ENCODE results near the gene NKD1. TPM values are rescaled to one million over a fixed set of nuclear protein-coding genes. Genes with fewer than 3 reads are reported as not detected.

NKD1 gene
- total RNA-seq, 1 donor from 2014 or later, result 31.3 TPM

DNA sequence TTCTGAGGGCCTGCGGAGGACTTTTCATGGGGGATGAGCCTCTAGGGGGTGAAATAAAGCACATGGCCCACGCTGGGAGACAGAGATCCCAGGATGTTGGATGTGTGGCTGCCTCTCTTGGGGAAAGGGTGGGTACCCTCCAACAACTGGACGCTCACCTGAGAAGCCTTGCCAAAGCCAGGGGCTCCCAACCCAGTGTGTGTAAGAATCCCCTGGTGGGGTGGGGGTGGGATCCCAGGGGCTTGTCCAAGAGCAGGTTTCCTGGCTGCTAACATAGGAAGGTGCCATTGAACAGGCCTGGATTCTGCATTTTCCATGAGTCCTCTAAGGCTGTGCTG lies 132.3 kb downstream of the NKD1 start:
- Mint-ChIP-seq H3K27ac (ENCODE audit: unreplicated experiment) (no peak overlapping the region), H3K36me3 (ENCODE audit: unreplicated experiment) (no peaks in the 10 kb centered on the region), H3K27me3 (ENCODE audit: unreplicated experiment) (peaks cover 3% of the 10 kb centered on the region), H3K4me1 (ENCODE audit: low read depth, unreplicated experiment) (no peaks in the 10 kb centered on the region), H3K9me3 (ENCODE audit: unreplicated experiment) (peaks cover 5% of the 10 kb centered on the region), H3K4me3 (ENCODE audit: unreplicated experiment) (no peak overlapping the region)
- TF ChIP-seq, protein P1, sequence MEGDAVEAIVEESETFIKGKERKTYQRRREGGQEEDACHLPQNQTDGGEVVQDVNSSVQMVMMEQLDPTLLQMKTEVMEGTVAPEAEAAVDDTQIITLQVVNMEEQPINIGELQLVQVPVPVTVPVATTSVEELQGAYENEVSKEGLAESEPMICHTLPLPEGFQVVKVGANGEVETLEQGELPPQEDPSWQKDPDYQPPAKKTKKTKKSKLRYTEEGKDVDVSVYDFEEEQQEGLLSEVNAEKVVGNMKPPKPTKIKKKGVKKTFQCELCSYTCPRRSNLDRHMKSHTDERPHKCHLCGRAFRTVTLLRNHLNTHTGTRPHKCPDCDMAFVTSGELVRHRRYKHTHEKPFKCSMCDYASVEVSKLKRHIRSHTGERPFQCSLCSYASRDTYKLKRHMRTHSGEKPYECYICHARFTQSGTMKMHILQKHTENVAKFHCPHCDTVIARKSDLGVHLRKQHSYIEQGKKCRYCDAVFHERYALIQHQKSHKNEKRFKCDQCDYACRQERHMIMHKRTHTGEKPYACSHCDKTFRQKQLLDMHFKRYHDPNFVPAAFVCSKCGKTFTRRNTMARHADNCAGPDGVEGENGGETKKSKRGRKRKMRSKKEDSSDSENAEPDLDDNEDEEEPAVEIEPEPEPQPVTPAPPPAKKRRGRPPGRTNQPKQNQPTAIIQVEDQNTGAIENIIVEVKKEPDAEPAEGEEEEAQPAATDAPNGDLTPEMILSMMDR (IDR thresholded peaks at IDR 0.05; ENCODE audit: partially characterized antibody, unreplicated experiment), result no peak
- no peak for DNase-seq

DNA sequence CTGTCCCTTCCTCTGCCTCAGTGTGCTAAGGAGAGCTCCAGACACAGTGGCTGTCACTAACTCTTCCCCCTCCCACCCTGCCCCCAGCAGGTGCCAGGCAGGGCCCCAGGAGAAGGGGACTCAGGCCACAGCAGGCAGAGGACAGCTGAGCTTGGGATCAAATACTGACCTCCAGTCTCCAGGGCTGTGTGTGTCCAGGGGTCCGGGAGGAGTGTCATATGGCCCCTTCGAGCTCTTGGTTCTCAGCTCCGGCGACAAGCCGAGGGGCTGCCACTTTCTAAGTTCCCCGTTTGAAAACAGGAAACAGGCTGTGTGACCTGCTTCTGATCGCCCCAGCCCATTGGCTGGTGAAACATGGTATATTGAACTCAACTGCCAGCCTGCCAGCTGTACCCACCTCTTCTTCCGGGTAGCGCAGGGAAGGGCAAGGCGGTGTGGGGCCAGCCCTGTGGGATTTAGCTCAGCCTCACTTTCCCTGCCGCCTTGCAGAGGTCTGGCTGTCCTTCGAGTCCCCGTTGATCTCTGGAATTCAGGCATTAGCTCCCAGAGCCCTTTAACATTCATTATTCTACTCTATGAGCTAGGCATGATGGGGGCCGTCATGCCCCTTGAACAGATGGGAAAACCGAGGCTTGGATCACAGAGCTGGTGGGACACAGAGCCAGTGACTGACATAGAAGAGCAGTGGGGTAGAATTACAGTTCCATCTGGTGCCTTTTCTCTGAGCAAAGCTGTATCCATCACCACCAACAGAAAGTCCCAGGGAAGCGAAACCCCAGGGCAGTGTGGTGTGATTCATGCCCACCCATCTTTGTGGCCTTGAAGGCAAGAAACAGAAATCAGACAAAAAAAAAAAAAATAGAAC lies 133.1 kb downstream of the NKD1 start, which contains the start of gene SNX20:
Gene SNX20, minus strand, starts transcription at position 292 of the 865 bp plus-strand sequence. CDS start 3,786 bp downstream, outside the sequence.
- no peak within 1 kb of the TSS for H3K4me3 Mint-ChIP-seq (ENCODE audit: unreplicated experiment)
- DNase-seq, result no peak
- TF ChIP-seq, protein P1 (IDR thresholded peaks at IDR 0.05; ENCODE audit: partially characterized antibody, unreplicated experiment), result no peak

GRCh38 chr16:50683689-50684374 lies 135.6 kb downstream of the NKD1 start:
- Mint-ChIP-seq H3K9me3 (ENCODE audit: unreplicated experiment) (peaks cover 3% of the 10 kb centered on the region), H3K27me3 (ENCODE audit: unreplicated experiment) (peaks cover 4% of the 10 kb centered on the region), H3K4me1 (ENCODE audit: low read depth, unreplicated experiment) (peaks cover 2% of the 10 kb centered on the region), H3K4me3 (ENCODE audit: unreplicated experiment) (no peak overlapping the region), H3K27ac (ENCODE audit: unreplicated experiment) (no peak overlapping the region), H3K36me3 (ENCODE audit: unreplicated experiment) (no peaks in the 10 kb centered on the region)
- no peak for DNase-seq
- TF ChIP-seq, protein P1 (IDR thresholded peaks at IDR 0.05; ENCODE audit: partially characterized antibody, unreplicated experiment), result no peak

More for the DNA sequence above, 133.1 kb downstream of the NKD1 start, which contains the start of gene SNX20:
- Mint-ChIP-seq H3K4me1 (ENCODE audit: low read depth, unreplicated experiment) (no peaks in the 10 kb centered on the region), H3K27ac (ENCODE audit: unreplicated experiment) (no peak within 1 kb of the TSS), H3K27me3 (ENCODE audit: unreplicated experiment) (peaks cover 3% of the 10 kb centered on the region), H3K9me3 (ENCODE audit: unreplicated experiment) (peaks cover 5% of the 10 kb centered on the region), H3K36me3 (ENCODE audit: unreplicated experiment) (no peaks in the 10 kb centered on the region)

DNA sequence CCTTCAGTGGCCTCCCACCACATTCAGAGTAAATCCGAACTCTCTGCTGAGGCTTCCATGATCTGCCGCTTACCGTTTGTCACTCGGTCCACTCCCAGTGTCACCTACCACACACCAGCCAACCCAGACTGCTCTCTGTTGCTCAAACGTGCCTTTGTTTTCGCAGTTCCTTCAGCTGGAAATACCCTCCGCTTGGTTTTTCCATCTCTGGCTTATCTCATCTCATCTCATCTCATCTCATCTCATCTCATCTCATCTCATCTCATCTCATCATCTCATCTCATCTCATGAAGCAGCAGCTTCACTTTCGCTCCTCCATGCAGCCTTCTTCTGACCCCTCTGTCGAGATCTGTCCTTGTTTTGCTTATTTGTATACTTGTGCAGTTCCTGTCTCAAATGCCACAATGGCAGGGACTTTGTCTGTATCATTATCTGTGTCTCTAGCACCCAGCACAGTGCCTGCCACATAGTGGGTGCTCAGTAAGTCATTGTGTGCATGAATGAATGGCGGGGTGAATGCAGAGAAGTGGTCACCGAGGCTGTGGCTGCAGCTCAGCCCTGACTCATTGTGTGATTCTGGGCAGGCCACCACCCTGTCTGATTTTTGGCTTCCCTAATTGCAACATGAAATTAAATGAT lies 136.7 kb downstream of the NKD1 start:
- Mint-ChIP-seq H3K4me1 (ENCODE audit: low read depth, unreplicated experiment) (peaks cover 4% of the 10 kb centered on the region), H3K4me3 (ENCODE audit: unreplicated experiment) (no peak overlapping the region), H3K27me3 (ENCODE audit: unreplicated experiment) (peaks cover 2% of the 10 kb centered on the region), H3K27ac (ENCODE audit: unreplicated experiment) (no peak overlapping the region), H3K36me3 (ENCODE audit: unreplicated experiment) (no peaks in the 10 kb centered on the region), H3K9me3 (ENCODE audit: unreplicated experiment) (peaks cover 1% of the 10 kb centered on the region)
- TF ChIP-seq, protein P1 (IDR thresholded peaks at IDR 0.05; ENCODE audit: partially characterized antibody, unreplicated experiment), result no peak
- DNase-seq, result no peak
